Activated B cell treated with CpG ODN at 0.5 μM for 24 hours (primary cell): ENCODE measurements around the gene SETD5. TPM values are rescaled to one million over a fixed set of nuclear protein-coding genes. Genes with fewer than 3 reads are reported as not detected.

Experiments
- ATAC-seq: fragments of 200-7000 bp; cut with Tn5 transposase; one replicate; pipeline ENCODE4 v1.10.0; 2021; ENCODE audit warnings: low read depth, mild to moderate bottlenecking, moderate library complexity
- CTCF ChIA-PET: fragments of 350-600 bp; sonication (Branson Sonifier 250); formaldehyde crosslinking; loops from one replicate; lab custom pipeline; 2021; ENCODE audit warnings: antibody characterized with exemption; lab: Charles Lee
- POLR2A ChIA-PET: fragments of 350-600 bp; sonication (Branson Sonifier 250); formaldehyde crosslinking; loops from one replicate; lab custom pipeline; 2021; ENCODE audit warnings: antibody characterized with exemption; lab: Charles Lee
- DNase-seq: peaks from one replicate; pipeline ENCODE4 v3.0.0; 2022
- H3K27ac Mint-ChIP-seq: one replicate; pipeline ENCODE4 v1.8.0; 2020; ENCODE audit warnings: mixed read lengths
- H3K27me3 Mint-ChIP-seq: one replicate; pipeline ENCODE4 v1.8.0; 2021; ENCODE audit warnings: mixed read lengths
- H3K36me3 Mint-ChIP-seq: one replicate; pipeline ENCODE4 v1.8.0; 2021; ENCODE audit warnings: low read depth, mixed read lengths
- H3K4me1 Mint-ChIP-seq: one replicate; pipeline ENCODE4 v1.8.0; 2021; ENCODE audit warnings: mixed read lengths
- H3K4me3 Mint-ChIP-seq: one replicate; pipeline ENCODE4 v1.8.0; 2020; ENCODE audit warnings: mild to moderate bottlenecking, mixed read lengths
- H3K9me3 Mint-ChIP-seq: one replicate; pipeline ENCODE4 v1.8.0; 2020; ENCODE audit warnings: mixed read lengths
- intact Hi-C: fragments of 100-400 bp; cut with micrococcal nuclease; formaldehyde crosslinking; loops from one replicate; pipeline ENCODE4 v1.15.1; 2024
- total RNA-seq: library from RNA; stranded (reverse); gene quantifications from 2 replicates; pipeline ENCODE4 v1.2.3, GENCODE V29; 2022
- TF ChIP-seq, protein P1 (sequence below): fragments of 200-600 bp; IDR thresholded peaks from one replicate; pipeline ENCODE4 v1.8.0; 2022; ENCODE audit warnings: antibody characterized with exemption, mild to moderate bottlenecking

Gene SETD5
- total RNA-seq, 1 donor from 2014 or later, result 162 TPM

GRCh38 chr3:9501226-9501625, 103.8 kb downstream of the SETD5 start:
- Mint-ChIP-seq H3K36me3 (no peaks in the 10 kb centered on the region), H3K9me3 (no peaks in the 10 kb centered on the region), H3K4me1 (peaks cover 26% of the 10 kb centered on the region), H3K27ac (no peak overlapping the region), H3K4me3 (no peak overlapping the region), H3K27me3 (peaks cover 26% of the 10 kb centered on the region)
- ChIA-PET POLR2A (no interaction called here), CTCF (no interaction called here)
- no peak for ATAC-seq
- intact Hi-C loops, result loop anchor here (5.0 to 10.0 kb wide), 6 partner anchors 151 to 821 kb away; partner anchors contain the start of genes CRELD1, FANCD2 and SEC13
- TF ChIP-seq, protein P1, sequence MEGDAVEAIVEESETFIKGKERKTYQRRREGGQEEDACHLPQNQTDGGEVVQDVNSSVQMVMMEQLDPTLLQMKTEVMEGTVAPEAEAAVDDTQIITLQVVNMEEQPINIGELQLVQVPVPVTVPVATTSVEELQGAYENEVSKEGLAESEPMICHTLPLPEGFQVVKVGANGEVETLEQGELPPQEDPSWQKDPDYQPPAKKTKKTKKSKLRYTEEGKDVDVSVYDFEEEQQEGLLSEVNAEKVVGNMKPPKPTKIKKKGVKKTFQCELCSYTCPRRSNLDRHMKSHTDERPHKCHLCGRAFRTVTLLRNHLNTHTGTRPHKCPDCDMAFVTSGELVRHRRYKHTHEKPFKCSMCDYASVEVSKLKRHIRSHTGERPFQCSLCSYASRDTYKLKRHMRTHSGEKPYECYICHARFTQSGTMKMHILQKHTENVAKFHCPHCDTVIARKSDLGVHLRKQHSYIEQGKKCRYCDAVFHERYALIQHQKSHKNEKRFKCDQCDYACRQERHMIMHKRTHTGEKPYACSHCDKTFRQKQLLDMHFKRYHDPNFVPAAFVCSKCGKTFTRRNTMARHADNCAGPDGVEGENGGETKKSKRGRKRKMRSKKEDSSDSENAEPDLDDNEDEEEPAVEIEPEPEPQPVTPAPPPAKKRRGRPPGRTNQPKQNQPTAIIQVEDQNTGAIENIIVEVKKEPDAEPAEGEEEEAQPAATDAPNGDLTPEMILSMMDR, result no peak
- no peak for DNase-seq

DNA sequence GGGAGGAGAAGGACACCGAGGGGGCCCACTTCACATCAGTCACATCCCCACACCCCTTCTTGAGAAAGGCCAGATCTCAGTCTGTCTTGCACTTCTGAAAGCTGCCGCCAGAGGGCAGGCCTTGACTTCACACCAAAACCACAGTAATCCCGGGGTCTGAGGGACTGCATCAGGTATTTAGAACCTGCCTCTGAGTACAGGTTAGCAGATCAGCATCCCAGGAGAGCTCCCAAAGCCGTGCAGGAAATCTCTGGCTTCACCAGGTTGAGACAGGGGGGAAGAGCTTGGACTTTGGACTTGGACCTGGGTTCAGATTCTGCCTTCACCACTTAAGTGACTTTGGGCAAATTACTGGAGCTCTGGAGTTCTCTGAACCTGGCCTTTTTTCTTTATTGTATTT, 105.9 kb downstream of the SETD5 start:
- DNase-seq (peak; percentile 63), ATAC-seq (peak; percentile 83)
- CTCF ChIA-PET, result interaction anchor here (0.7 to 3.1 kb wide), 16 partner anchors 9 to 443 kb away, joined by 3 to 21 read pairs (median 3); no protein-coding TSS in a partner anchor
- Mint-ChIP-seq H3K27ac (no peak overlapping the region), H3K4me3 (no peak overlapping the region), H3K36me3 (no peaks in the 10 kb centered on the region), H3K9me3 (no peaks in the 10 kb centered on the region), H3K4me1 (peaks cover 26% of the 10 kb centered on the region), H3K27me3 (peaks cover 35% of the 10 kb centered on the region)
- intact Hi-C loops, result loop anchor here (1.0 to 10.0 kb wide), 8 partner anchors 149 to 819 kb away; partner anchors contain the start of genes CRELD1, FANCD2 and SEC13
- POLR2A ChIA-PET, result interaction anchor here (0.5 to 1.2 kb wide), 3 partner anchors 57 to 290 kb away, joined by 3 to 6 read pairs (median 6); partner anchors contain the start of gene MTMR14
- TF ChIP-seq, protein P1, result peak; percentile 50

GRCh38 chr3:9507586-9508578, 110.5 kb downstream of the SETD5 start:
- Mint-ChIP-seq H3K27ac (no peak overlapping the region), H3K9me3 (no peaks in the 10 kb centered on the region), H3K36me3 (no peaks in the 10 kb centered on the region), H3K4me3 (no peak overlapping the region), H3K4me1 (peaks cover 19% of the 10 kb centered on the region), H3K27me3 (peaks cover 30% of the 10 kb centered on the region)
- POLR2A ChIA-PET, result no interaction called here
- CTCF ChIA-PET, result no interaction called here
- no peak for ATAC-seq
- DNase-seq, result no peak
- TF ChIP-seq, protein P1, result no peak
- intact Hi-C loops, result loop anchor here (10.0 kb wide), 1 partner anchor 517 kb away; the partner anchor contains the start of gene FANCD2

GRCh38 chr3:9508781-9509180, 111.4 kb downstream of the SETD5 start:
- ChIA-PET POLR2A (no interaction called here), CTCF (no interaction called here)
- Mint-ChIP-seq H3K36me3 (no peaks in the 10 kb centered on the region), H3K4me1 (peaks cover 14% of the 10 kb centered on the region), H3K27me3 (peaks cover 30% of the 10 kb centered on the region), H3K4me3 (no peak overlapping the region), H3K27ac (no peak overlapping the region), H3K9me3 (no peaks in the 10 kb centered on the region)
- DNase-seq (no peak), ATAC-seq (no peak)
- TF ChIP-seq, protein P1, result no peak
- intact Hi-C loops, result loop anchor here (10.0 kb wide), 1 partner anchor 516 kb away; the partner anchor contains the start of gene FANCD2
